ENCODE results near the gene PLD4.

PLD4 gene

GRCh38 chr14:104957146-104958113, 32.8 kb downstream of the PLD4 start:
- no peak for DNase-seq

GRCh38 chr14:104964546-104964945, 39.9 kb downstream of the PLD4 start:
- no peak for DNase-seq

GRCh38 chr14:104965561-104966231, 41.0 kb downstream of the PLD4 start:
- no peak for DNase-seq

GRCh38 chr14:104966261-104966865, 41.7 kb downstream of the PLD4 start:
- DNase-seq = no peak

GRCh38 chr14:104966981-104967385, 42.3 kb downstream of the PLD4 start:
- no peak for DNase-seq

GRCh38 chr14:104967386-104968152, 42.9 kb downstream of the PLD4 start:
- no peak for DNase-seq

- no peak for DNase-seq
Observed at GRCh38 chr14:104968153-104968527, 43.5 kb downstream of the PLD4 start.

GRCh38 chr14:104968541-104969401, 44.1 kb downstream of the PLD4 start:
- DNase-seq = no peak

- no peak for DNase-seq
Observed at GRCh38 chr14:104969741-104970230, 45.1 kb downstream of the PLD4 start.

- no peak for DNase-seq
Observed at GRCh38 chr14:104970231-104971068, 45.8 kb downstream of the PLD4 start.

GRCh38 chr14:104971447-104972240, 47.0 kb downstream of the PLD4 start:
- no peak for DNase-seq

- no peak for DNase-seq
Observed at GRCh38 chr14:104972301-104973134, 47.8 kb downstream of the PLD4 start.

- no peak for DNase-seq
Observed at GRCh38 chr14:104973135-104973384, 48.4 kb downstream of the PLD4 start.

- DNase-seq = no peak
Observed at GRCh38 chr14:104973385-104974145, 48.9 kb downstream of the PLD4 start.

GRCh38 chr14:104974146-104974541, 49.5 kb downstream of the PLD4 start:
- DNase-seq = no peak

- no peak for DNase-seq
Observed at GRCh38 chr14:104974665-104975390, 50.1 kb downstream of the PLD4 start.

GRCh38 chr14:104975481-104976197, 51.0 kb downstream of the PLD4 start:
- DNase-seq = no peak
